ENCODE data around the gene MAPK1.

DNA sequence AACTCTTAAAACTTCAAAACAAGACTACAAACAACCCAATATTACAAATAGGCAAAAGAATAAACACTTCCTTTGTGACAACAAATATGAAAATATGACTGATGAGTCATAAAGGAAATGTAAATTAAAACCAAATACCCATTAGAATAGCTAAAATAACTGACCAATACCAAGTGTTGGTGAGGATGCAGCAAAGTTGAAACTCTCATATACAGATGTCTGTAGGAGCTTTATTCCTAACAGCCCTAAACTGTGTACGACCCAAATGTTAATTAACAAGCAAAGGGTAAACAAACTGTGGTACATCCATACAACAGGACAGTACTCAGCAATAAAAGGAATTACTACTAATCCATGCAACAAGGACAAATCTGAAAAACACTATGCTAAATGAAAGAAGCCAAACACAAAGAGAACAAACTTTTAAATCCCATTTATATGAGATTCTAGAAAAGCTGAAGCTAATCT is 43.0 kb downstream of the MAPK1 start:
- TF ChIP-seq, protein P1, sequence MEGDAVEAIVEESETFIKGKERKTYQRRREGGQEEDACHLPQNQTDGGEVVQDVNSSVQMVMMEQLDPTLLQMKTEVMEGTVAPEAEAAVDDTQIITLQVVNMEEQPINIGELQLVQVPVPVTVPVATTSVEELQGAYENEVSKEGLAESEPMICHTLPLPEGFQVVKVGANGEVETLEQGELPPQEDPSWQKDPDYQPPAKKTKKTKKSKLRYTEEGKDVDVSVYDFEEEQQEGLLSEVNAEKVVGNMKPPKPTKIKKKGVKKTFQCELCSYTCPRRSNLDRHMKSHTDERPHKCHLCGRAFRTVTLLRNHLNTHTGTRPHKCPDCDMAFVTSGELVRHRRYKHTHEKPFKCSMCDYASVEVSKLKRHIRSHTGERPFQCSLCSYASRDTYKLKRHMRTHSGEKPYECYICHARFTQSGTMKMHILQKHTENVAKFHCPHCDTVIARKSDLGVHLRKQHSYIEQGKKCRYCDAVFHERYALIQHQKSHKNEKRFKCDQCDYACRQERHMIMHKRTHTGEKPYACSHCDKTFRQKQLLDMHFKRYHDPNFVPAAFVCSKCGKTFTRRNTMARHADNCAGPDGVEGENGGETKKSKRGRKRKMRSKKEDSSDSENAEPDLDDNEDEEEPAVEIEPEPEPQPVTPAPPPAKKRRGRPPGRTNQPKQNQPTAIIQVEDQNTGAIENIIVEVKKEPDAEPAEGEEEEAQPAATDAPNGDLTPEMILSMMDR (IDR thresholded peaks at IDR 0.05): no peak
- TF ChIP-seq POLR2A (IDR thresholded peaks at IDR 0.05): no peak

Measured in esophagus squamous epithelium (tissue), 4 donors.